ENCODE measurements around the gene SCN8A.

- TF ChIP-seq CTCF (conservative IDR thresholded peaks at IDR 0.05; ENCODE audit: low read depth, low read length) = no peak
- no peak for TF ChIP-seq EZH2 (IDR thresholded peaks at IDR 0.05; ENCODE audit: borderline replicate concordance, low read depth, low read length, poor library complexity, severe bottlenecking)
These were observed 2.5 kb downstream of the SCN8A start for GRCh38 chr12:51593539-51593938.

Data from A673 (cell line).